T-helper 2 cell (primary cell): ENCODE measurements around the gene ADAMTSL2.
"Not testable (repeated sequence)": the region's sequence is repeated elsewhere in the genome, so short reads cannot be mapped to it uniquely, and the experiment has no call there.

Experiments used
- DNase-seq, 5 experiments: peaks; one replicate each; pipeline versions ENCODE4 v3.0.0 to v3.0.0-alpha.2; 2012 to 2022

ADAMTSL2 gene

GRCh38 chr9:133560944-133561343 is 26.4 kb downstream of the ADAMTSL2 start:
- no peak for DNase-seq

- DNase-seq = no peak
These were observed 27.6 kb downstream of the ADAMTSL2 start for GRCh38 chr9:133561976-133562554.

GRCh38 chr9:133562611-133563290 is 28.2 kb downstream of the ADAMTSL2 start:
- DNase-seq = no peak

GRCh38 chr9:133563291-133563796 is 28.8 kb downstream of the ADAMTSL2 start:
- no peak for DNase-seq

DNA sequence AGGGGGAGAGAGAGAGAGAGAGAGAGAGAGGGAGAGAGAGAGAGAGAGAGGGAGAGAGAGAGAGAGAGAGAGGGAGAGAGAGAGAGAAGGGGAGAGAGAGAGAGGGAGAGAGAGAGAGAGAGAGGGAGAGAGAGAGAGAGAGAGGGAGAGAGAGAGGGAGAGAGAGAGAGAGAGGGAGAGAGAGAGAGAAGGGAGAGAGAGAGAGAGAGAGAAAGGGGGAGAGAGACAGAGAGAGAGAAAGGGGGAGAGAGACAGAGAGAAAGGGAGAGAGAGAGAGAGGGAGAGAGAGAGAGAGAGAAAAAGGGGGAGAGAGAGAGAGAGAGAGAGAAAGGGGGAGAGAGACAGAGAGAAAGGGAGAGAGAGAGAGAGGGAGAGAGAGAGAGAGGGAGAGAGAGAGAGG is 29.3 kb downstream of the ADAMTSL2 start:
- DNase-seq = not testable (repeated sequence)

GRCh38 chr9:133564451-133565116 is 30.1 kb downstream of the ADAMTSL2 start:
- no peak for DNase-seq

- no peak for DNase-seq
These were observed 31.9 kb downstream of the ADAMTSL2 start for GRCh38 chr9:133566382-133566781.

DNA sequence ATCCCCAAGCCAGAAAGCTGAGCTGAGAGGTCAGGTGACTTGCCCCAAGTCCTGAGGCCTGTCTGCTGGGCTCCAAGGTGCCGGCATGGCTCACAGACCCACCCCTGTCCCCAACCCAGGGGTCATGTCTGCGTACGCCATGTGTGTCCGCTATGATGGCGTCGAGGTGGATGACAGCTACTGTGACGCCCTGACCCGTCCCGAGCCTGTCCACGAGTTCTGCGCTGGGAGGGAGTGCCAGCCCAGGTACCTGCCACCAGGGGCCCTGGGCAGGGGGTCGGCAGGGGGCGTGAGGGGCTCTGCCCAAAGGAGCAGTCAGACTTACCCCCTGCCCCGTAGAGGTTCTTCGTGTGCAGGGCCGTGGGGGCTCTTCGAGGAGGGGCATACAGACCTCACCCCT is 32.3 kb downstream of the ADAMTSL2 start:
- DNase-seq = no peak

GRCh38 chr9:133568186-133568585 is 33.7 kb downstream of the ADAMTSL2 start:
- no peak for DNase-seq

DNA sequence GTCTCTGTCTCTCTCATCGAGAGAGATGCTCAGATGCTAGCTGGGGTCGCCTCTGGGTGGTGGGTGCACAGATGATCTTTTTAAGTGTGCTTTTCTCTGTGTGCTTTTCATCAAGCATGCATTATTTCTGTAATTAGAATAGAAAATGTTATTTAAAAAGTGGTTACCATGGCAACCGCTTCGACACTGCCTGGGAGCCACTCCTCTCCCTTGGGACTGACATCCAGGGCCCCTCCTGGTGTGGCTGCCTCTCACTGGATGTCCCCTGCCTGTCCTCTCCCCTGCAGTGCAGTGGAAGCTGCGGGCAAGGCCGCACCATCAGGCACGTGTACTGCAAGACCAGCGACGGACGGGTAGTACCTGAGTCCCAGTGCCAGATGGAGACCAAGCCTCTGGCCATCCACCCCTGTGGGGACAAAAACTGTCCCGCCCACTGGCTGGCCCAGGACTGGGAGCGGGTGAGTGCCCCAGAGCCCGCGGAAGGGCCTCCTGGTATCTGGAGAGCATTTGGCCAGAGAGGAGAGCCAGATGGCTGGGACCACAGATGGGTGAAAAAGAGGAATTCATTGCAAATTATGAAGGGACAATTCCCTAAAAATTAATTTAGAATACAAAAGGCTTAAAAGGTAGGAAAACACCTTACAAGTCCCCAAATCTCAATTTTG is 34.7 kb downstream of the ADAMTSL2 start:
- no peak for DNase-seq

DNA sequence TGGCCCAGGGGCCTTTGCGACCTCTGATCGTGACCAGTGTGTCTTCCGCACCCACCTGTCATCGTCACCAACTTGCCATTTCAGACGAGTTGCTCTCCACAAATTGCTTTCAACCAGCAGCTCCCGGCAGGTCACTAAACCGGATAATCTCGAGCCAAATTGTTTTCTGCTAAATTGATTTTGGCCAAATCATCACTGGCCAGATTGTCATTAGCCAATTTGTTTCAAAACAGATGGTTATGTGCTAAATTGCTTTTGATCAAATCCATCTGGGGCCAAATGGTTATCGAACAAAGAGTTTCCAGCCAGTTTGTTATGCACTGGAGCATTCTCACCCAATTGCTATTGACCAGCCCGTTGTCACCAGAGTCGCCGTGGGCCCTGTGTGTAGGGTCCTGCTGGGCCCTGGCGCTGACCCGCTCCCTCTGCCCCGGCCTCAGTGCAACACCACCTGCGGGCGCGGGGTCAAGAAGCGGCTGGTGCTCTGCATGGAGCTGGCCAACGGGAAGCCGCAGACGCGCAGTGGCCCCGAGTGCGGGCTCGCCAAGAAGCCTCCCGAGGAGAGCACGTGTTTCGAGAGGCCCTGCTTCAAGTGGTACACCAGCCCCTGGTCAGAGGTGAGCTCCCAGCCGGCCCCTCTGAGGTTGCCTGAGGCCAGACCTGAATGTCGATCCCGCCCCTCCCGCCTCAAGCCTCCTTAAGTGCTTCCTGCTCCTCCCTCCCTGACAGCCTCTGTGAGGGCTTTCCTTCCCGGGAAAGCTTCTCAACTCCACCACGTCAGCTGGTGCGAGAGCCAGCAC is 35.6 kb downstream of the ADAMTSL2 start:
- DNase-seq = no peak

GRCh38 chr9:133570691-133571080 is 36.2 kb downstream of the ADAMTSL2 start:
- no peak for DNase-seq

GRCh38 chr9:133571391-133571890 is 36.9 kb downstream of the ADAMTSL2 start:
- no peak for DNase-seq

GRCh38 chr9:133571896-133572595 is 37.5 kb downstream of the ADAMTSL2 start:
- DNase-seq = no peak

DNA sequence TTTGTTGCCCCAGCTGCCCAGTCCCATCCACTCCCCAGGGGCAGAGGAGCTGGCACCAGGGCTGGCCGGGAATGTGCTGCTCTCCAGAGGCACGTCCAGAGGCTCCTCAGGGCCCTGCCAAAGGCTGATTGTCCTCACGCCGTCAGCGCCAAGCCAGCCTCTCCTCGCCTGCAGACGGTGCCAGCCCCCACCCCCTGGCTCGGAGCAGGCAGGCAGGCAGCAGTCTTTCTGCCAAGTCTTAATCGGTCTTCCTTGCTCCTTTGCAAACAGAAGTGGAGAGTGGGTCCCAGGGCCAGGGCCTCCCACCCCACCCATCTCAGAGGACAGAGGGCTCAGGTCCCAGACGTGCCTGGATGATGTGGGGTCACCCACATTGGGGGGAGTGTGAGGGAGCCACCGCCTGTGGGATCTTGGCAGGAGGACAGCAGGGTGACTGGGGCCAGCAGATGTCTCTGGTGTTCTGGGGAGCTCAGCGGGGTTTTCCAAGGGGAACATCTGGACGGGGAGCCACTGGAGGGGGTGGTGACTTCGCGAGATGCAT is 38.4 kb downstream of the ADAMTSL2 start:
- DNase-seq = no peak

DNA sequence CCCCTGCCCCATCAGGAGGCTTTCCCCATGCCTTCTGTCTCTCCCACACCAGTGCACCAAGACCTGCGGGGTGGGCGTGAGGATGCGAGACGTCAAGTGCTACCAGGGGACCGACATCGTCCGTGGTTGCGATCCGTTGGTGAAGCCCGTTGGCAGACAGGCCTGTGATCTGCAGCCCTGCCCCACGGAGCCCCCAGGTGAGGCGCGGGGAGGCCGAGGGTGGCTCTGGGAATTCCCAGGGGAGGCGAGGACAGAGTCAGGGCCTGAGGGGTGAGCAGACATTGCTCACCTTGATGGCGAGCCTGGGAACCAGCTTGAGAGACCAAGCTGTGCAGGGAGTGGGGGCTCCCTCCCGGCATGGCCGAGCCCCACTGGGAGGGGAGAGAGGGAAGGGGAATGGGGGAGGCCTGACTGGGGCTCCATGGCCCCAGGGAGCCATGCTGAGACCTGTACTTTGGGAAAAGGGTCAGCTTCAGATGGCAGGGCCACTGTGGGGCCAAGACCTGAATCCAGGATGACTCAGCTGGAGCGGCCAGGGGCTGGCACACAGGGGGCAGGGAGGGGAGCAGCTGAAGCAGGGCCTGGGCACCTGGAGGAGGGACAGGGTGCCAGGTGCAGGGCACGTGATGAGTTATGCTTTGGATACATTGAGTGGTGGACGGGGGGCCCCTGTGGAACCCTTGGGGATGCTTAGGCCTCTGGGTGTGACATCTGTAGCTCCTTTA is 39.4 kb downstream of the ADAMTSL2 start:
- no peak for DNase-seq

DNA sequence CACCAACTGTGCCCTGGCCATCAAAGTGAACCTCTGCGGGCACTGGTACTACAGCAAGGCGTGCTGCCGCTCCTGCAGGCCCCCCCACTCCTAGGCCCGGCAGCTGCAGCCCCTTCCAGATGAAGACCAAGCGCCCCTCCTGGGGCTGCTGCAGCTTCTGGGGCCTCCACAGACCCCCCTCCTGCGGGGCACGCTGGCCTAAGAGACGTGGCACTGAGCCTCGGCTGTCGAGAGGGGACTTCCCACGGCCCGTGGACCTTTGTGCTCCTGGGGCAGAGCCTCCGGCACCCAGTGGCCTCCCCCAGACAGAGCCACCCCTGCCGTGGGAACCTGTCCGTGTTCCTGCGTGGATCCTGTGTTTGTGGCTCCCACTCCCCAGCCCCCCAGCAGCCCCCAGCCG is 40.3 kb downstream of the ADAMTSL2 start:
- DNase-seq = no peak

- no peak for DNase-seq
These were observed 40.9 kb downstream of the ADAMTSL2 start for GRCh38 chr9:133575186-133576030.

DNA sequence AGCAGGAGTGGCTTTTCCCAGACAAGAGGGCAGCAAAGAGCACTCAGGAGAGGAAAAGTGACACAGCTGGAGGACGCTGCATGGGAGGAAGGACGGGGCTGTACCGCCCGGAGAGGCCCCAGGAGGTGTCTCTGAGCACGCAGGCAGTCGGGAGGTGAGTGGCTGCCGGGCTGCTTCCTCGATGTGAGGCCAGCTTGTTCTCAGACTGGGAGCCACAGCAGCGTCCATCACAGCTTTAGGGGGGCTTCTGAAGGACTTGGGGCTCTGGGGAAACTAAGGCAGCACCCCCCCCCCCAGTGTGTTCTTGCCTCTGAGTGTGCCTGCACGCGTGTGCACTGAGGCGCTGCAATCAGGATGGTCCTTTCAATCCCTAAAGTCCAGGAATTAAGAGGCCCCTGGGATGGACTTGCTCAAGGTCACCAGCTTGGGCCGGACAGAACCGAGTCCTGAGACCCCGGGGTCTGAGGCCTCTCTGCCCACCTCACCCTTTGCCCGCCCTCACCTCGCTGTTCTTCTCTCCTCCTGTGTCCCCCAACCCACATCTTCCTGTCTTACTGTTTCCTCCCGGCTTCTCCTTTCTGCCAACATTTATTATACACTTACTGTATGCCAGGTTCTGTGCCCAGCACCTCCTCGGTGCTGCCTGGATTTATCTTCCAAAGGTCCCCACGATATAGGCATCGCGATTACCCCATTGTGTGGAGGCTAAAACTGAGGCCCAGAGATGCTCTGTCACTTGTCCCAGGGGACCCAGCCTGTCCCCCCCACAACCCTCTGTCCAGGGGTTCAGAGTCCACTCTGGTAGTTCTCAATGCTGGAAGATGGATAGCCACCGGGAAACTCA is 41.7 kb downstream of the ADAMTSL2 start:
- DNase-seq = no peak
